Measurements from ENCODE around the gene TMC6. TPM values are rescaled to one million over a fixed set of nuclear protein-coding genes. Genes with fewer than 3 reads are reported as not detected.

The TMC6 gene
- total and polyA plus RNA-seq, 2 of the 13 experiments (the other 11 are each of a cell fraction or from before 2014, with no cell fraction given): 48.4 to 99.1 TPM

DNA sequence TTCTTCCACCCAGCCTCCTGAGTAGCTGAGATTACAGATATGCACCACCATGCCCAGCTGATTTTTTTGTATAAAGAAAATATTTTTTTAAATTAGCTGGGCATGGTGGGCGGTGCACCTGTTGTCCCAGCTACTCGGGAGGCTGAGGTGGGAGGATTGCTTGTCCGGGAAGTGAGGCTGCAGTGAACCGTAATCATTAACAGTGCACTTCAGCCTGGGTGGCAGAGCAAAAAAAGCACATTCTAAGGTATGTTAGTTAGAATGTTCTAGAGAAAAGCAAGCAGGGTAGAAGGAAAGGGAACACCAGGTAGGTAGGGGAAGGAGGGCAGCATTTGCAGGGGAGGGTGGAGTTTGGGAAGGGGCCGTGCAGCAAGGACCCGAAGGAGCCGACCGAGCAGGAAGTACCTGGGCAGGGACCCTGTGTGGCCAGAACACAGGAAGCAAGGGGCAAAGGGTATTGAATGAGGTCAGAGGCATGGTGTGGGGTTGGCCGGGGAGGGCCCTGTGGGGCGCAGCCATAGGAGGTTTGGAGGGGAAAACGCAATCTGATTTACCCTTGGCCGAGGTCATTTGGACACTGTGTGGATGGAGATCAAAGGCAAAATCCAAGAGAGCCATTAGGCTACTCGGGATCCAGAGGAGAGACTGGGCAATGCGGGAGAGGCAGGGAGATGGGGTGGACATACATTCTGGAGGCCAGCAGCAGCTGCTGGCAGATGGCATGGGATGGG lies 19.9 kb upstream of the TMC6 start (continued):
- TF ChIP-seq TFDP2 (CRISPR knock-in tag; IDR thresholded peaks at IDR 0.05) (no peak), SPEN (CRISPR knock-in tag; IDR thresholded peaks at IDR 0.05; ENCODE audit: low read depth) (0 out of 2 replicates have a peak, but pooled peaks have one; percentile 29), ZNF574 (CRISPR knock-in tag; IDR thresholded peaks at IDR 0.05) (0 out of 2 replicates have a peak, but pooled peaks have one; percentile 17), PPARG (CRISPR knock-in tag; conservative IDR thresholded peaks at IDR 0.05) (0 out of 2 replicates have a peak, but pooled peaks have one; percentile 31), FOXO1 (CRISPR knock-in tag; IDR thresholded peaks at IDR 0.05) (peak; percentile 14; the same call in 1 of the 2 replicates), SIX4 (CRISPR knock-in tag; IDR thresholded peaks at IDR 0.05) (no peak), ZFP82 (CRISPR knock-in tag; IDR thresholded peaks at IDR 0.05; ENCODE audit: borderline replicate concordance) (no peak), DPF2 (CRISPR knock-in tag; IDR thresholded peaks at IDR 0.05; ENCODE audit: borderline replicate concordance, low read depth) (peak; percentile 25; the same call in 1 of the 2 replicates), MXI1 (IDR thresholded peaks at IDR 0.05; ENCODE audit: borderline replicate concordance, low read depth, low read length) (no peak), ZNF75D (CRISPR knock-in tag; IDR thresholded peaks at IDR 0.05; ENCODE audit: borderline replicate concordance) (no peak), HIC2 (CRISPR knock-in tag; IDR thresholded peaks at IDR 0.05; ENCODE audit: low read depth) (0 out of 2 replicates have a peak, but pooled peaks have one; percentile 50)
- TF ChIP-seq, protein P1, sequence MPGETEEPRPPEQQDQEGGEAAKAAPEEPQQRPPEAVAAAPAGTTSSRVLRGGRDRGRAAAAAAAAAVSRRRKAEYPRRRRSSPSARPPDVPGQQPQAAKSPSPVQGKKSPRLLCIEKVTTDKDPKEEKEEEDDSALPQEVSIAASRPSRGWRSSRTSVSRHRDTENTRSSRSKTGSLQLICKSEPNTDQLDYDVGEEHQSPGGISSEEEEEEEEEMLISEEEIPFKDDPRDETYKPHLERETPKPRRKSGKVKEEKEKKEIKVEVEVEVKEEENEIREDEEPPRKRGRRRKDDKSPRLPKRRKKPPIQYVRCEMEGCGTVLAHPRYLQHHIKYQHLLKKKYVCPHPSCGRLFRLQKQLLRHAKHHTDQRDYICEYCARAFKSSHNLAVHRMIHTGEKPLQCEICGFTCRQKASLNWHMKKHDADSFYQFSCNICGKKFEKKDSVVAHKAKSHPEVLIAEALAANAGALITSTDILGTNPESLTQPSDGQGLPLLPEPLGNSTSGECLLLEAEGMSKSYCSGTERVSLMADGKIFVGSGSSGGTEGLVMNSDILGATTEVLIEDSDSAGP (CRISPR knock-in tag; IDR thresholded peaks at IDR 0.05; ENCODE audit: borderline replicate concordance): no peak
- TF ChIP-seq, protein P2, sequence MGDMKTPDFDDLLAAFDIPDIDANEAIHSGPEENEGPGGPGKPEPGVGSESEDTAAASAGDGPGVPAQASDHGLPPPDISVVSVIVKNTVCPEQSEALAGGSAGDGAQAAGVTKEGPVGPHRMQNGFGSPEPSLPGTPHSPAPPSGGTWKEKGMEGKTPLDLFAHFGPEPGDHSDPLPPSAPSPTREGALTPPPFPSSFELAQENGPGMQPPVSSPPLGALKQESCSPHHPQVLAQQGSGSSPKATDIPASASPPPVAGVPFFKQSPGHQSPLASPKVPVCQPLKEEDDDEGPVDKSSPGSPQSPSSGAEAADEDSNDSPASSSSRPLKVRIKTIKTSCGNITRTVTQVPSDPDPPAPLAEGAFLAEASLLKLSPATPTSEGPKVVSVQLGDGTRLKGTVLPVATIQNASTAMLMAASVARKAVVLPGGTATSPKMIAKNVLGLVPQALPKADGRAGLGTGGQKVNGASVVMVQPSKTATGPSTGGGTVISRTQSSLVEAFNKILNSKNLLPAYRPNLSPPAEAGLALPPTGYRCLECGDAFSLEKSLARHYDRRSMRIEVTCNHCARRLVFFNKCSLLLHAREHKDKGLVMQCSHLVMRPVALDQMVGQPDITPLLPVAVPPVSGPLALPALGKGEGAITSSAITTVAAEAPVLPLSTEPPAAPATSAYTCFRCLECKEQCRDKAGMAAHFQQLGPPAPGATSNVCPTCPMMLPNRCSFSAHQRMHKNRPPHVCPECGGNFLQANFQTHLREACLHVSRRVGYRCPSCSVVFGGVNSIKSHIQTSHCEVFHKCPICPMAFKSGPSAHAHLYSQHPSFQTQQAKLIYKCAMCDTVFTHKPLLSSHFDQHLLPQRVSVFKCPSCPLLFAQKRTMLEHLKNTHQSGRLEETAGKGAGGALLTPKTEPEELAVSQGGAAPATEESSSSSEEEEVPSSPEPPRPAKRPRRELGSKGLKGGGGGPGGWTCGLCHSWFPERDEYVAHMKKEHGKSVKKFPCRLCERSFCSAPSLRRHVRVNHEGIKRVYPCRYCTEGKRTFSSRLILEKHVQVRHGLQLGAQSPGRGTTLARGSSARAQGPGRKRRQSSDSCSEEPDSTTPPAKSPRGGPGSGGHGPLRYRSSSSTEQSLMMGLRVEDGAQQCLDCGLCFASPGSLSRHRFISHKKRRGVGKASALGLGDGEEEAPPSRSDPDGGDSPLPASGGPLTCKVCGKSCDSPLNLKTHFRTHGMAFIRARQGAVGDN (CRISPR knock-in tag; IDR thresholded peaks at IDR 0.05): peak; percentile 86
- TF ChIP-seq, protein P3, sequence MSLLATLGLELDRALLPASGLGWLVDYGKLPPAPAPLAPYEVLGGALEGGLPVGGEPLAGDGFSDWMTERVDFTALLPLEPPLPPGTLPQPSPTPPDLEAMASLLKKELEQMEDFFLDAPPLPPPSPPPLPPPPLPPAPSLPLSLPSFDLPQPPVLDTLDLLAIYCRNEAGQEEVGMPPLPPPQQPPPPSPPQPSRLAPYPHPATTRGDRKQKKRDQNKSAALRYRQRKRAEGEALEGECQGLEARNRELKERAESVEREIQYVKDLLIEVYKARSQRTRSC (CRISPR knock-in tag; IDR thresholded peaks at IDR 0.05; ENCODE audit: low read depth): no peak

Measured in HepG2 (cell line).